HG03432 (cell line): ENCODE data around the gene CTNNBL1.
"Not testable (repeated sequence)": the region's sequence is repeated elsewhere in the genome, so short reads cannot be mapped to it uniquely, and the experiment has no call there.

Experiments used
- ATAC-seq: cut with Tn5 transposase; IDR thresholded peaks from one replicate; pipeline ENCODE4 v1.9.1; 2021; ENCODE audit warnings: mild to moderate bottlenecking, moderate library complexity; ENCODE audit not compliant: unreplicated experiment

The CTNNBL1 gene

GRCh38 chr20:37706298-37706697 is 12.5 kb downstream of the CTNNBL1 start:
- no peak for ATAC-seq

GRCh38 chr20:37711001-37711400 is 17.2 kb downstream of the CTNNBL1 start:
- no peak for ATAC-seq

DNA sequence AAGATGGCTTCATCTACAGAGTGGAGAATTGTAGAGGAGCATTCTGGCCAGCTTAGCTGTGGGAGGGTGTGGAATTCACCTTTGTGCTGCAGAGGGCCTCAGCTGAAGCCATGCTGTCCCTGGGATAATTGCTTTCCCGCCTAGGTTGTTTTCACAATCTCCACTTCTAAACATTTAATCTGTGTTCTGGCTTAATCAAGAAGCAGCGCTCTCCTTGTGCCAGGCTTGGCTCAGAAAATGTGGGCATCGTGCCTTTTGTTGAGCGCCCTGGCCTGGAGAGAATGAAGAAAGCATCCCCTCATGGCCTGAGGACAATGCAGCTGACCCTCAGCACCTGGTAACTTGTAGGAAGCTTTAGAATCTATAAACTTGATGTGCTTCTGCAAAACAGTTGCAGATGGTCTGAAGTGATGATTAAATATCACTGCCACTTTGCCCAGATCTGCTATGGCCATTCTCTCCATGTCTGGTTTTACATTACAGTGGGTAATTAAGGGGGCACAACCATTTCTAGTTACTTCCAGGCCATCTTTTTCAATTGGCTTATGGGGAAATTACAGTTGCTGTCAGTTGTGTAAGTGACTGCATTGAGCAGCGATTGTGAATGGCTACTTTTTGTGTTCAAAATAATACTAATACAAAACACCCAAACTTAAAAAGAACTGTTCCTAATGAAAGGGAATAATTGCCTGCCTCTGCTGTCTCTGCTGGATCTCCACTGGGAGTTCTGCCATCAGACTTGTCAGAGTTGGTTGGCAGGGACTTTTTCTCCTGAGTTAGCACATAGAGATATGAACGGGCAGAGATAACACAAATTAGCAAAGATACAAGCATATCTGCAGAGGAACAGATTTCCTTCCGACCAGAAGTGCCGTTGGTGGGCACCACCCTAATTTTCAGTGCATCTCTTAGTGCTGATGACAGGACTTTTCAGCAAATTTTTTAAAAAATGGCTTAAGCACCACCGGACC is 18.4 kb downstream of the CTNNBL1 start:
- no peak for ATAC-seq

DNA sequence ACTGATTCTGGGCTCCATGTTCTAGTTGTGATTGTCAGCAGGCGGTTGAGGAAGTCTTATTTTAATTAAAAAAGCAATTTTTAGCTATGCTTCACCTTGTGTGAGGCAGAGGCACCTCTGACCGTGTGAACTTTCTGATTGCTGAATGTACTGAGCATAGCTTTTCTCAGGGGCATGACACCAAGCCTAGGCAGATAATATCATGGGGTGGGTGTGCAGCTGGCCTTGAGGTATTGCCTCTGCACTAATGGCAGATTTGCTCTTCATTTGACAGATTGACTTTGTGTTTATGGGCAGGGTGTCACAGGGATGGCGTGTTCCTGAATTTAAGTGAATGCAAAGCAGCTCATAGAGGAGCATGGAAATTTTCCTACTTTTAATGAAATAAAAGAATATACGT is 19.6 kb downstream of the CTNNBL1 start:
- no peak for ATAC-seq

GRCh38 chr20:37714978-37715672 is 21.3 kb downstream of the CTNNBL1 start:
- no peak for ATAC-seq

- ATAC-seq, result no peak
Observed at GRCh38 chr20:37721751-37722150, 27.9 kb downstream of the CTNNBL1 start.

DNA sequence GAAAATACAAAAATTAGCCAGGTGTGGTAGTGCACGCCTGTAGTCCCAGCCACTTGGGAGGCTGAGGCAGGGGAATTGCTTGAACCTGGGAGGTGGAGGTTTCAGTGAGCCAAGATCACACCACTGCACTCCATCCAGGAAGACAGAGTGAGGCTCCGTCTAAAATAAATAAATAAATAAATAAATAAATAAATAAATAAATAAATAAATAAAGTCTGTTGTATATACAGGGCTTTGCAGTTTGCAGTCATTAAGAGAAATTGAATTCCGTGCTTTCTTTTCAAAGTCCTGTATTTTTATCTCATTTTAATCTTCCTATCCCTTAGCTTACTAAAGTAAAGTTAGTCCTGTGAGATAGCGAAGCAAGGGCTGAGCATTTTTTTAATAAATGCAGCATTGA is 28.5 kb downstream of the CTNNBL1 start:
- not testable (repeated sequence) for ATAC-seq

DNA sequence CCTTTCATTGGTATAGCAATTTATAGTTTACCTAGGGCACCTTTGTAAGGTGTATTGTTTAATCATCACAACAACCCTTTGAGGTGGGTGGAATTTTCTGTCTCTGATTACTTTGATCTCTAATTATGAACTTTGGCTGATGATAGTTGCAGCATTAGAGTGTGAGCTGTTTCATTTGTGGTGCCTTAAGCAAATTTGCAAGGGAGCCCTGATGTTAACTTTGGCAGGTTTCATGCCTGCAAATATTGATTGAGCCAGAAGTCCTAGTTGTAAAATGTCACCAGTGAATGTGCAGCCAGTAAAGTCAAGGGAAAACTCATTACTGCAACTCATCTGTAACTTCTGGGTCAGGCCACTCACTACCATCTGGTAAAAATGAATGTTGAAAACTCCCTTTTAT is 29.8 kb downstream of the CTNNBL1 start:
- ATAC-seq, result no peak

DNA sequence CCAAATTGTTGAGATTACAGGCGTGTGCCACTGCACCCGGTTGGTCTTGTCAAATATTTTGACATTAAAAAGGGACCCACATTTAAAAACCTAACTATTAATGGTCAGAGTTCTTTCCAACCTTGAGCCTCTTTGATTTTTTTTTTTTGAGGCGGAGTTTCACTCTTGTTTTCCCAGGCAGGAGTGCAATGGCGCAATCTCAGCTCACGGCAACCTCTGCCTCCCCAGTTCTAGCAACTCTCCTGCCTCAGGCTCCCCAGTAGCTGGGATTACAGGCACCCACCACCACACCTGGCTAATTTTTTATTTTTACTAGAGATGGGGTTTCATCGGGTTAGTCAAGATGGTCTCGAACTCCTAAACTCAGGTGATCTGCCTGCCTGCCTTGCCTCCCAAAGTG is 31.3 kb downstream of the CTNNBL1 start:
- ATAC-seq, result no peak

GRCh38 chr20:37725855-37726254 is 32.0 kb downstream of the CTNNBL1 start:
- no peak for ATAC-seq

DNA sequence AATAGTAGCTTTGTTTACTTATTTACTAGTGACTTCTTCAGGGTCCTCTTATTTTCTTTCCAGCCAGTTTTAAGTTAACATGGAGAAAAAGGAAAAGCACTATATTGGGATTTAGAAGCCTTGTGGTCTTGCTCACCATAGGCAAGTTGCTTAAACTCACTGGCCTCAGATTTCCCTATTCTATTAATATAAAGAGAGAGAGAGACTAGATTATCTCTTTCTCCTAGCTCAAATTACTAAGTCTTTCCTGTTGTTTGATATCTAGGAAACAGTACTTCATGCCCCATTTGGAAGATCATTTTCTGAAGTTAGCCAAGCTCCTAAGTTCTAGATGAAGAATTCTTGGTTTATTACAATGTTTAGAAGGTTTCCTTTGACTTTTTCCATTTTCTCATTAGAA is 32.5 kb downstream of the CTNNBL1 start:
- ATAC-seq, result no peak

DNA sequence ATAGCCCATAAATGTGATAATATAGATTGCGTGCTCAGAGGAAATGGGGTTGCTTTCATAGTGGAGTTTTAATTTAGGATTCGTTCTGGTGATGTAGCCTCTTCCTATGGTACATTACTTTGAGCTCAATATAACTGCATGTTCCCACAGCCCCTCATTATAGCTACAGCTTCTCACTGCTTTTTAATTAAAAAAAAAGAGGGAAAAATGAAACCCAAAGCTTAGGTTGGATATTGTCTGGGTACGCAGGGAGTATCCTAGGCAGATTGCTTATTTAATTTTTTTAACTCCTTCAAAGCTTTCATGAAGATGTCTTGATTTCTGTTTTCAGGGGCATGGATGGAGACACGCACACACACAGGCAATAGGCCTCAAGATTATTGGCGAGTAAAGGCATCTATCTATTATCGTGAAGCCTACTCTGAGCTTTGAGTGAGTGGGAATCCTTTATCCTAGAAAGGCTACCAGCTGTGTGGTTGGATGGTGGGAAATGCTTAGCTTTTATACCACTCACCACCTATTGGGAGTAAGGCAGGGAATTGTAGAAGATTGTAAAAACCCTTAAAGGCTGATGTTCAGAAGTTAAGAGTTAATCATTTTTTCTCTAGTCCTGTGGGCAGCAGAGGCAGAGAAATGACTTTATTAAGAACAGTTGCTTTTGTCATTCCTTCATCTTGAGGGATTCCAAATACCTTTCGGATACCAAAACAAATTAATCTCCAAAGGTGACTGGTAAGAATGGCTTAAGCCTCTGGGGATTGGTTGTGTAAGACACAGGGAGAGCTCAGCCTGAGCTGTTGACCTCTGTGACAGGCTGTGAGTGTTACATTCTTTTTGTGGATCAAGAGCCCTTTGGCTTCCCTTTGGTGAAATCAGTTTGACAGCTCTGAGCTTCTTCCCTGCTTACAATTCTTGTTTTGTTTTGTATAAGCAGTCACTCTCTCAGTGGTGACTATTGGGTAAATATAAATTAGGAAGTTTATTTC is 33.4 kb downstream of the CTNNBL1 start:
- ATAC-seq, result no peak

- ATAC-seq, result no peak
Observed at GRCh38 chr20:37727957-37728634, 34.3 kb downstream of the CTNNBL1 start.

- ATAC-seq, result no peak
Observed at GRCh38 chr20:37728635-37728983, 34.8 kb downstream of the CTNNBL1 start.

- ATAC-seq, result no peak
Observed at GRCh38 chr20:37729452-37729851, 35.6 kb downstream of the CTNNBL1 start.

DNA sequence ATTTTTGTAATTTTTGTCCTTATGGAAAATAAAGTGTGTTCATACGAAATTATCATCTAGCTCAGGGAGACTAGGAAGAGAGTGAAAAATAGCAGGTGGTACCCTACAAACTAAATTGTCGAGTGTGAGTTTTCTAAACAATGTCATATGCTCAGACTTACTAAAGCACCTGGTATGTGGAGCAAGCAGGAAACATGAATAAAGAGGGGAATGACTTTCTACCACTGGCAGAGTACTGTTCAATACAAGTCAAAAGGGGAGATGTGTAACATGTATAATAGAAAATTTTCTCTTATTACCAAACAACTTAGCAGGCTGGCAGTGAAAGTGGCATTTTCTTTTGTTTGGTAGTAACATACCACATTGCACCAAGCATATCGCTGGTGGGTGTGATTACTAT is 36.1 kb downstream of the CTNNBL1 start:
- no peak for ATAC-seq

GRCh38 chr20:37733416-37733815 is 39.6 kb downstream of the CTNNBL1 start:
- ATAC-seq, result no peak

DNA sequence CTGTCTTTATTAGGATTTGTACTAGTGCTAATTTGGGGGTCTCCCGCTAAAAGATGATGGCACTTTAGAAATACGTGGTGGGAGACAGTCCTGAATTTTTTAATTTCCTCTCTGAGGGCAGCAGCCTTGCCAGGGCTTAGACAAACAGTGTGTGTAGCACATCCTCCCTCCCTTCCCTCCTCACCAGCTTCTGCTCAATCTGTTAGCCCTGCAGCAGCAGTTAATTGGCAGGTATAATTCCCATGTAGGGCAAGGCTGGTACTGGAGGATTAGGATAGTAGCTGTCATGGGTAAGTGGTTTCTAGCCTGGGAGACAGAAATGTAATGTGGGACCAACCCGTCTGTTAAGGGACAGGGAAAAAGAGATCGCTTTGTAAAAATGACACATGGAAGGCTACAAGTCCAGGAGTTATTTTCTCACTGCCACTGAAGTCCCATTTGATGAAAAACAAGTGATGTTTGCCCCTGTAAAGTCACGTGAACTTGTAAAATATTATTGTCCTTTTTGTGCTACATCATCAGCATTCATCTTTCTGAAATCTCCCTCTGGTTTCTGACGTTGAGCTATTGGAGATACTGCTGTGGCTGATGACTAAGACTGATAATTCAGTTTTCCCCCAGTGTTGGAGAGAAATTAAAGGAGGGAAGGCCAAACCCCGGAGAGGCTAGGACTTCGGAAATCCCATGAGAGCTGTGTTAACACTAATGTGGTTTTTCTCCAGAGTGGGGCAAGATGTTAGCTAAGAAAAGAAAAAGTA is 40.6 kb downstream of the CTNNBL1 start:
- no peak for ATAC-seq

GRCh38 chr20:37735541-37735940 is 41.7 kb downstream of the CTNNBL1 start:
- ATAC-seq, result no peak

DNA sequence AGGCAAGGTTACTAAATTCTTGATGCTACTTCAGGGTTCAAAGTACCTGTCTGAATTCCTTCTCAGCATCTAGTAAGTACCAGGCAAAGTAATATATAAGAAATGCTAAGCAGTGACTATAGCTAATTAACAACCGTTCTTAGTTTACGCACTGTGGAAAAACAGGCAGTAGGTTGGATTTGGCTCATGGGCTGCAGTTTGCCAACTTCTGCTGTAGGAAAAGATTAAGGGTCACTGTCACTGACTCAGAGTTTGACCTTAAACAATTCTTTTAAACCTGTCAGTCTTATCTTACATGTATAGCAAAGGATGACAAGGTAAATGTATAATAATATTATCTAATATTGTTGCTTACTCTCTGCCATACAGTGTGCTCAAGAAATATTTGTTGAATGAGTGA is 42.3 kb downstream of the CTNNBL1 start:
- ATAC-seq, result no peak
